ENCODE results near the gene CRIM1. TPM values are rescaled to one million over a fixed set of nuclear protein-coding genes. Genes with fewer than 3 reads are reported as not detected.

CRIM1 gene
- total and polyA plus RNA-seq, 3 experiments from 2014 or later, result 2.5 to 11.1 (median 10.7) TPM

DNA sequence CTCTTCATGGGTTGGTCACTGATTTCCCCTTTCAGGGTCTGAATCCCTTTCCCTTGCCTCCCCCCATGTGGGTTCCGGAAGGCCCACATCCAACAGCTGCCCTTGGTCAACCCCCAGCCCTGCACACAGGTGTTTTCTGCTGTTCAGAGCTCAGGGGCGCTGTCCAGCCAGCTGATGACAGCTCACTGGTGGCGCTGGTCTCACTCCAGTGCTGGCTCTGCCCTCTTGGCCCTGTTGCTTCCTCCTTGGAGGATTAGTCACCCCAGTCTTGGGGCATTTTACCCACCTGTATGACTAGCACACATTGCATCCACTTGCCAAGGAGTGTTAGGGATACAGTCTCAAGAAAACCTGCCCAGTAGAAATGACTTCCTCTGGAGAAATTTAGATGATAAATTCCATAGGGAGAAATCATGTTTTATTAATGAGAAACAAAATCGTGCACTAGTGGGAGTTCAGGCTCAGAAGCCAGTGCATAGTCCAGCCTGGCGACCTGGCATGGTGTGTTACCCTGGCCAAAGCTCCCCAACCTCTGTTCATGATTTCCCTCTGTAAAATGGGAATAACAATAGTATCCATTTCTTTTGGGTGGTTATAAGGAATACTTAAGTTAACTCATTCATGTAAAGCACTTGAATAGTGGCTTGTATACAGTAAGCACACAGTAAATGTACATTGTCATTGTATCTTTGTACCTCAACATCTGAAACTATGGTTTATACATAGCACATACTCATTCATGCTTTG is 21.6 kb downstream of the CRIM1 start:
- Histone ChIP-seq H3K36me3 (ENCODE audit: insufficient read depth, low read length) (no peaks in the 10 kb centered on the region), H3K27ac (ENCODE audit: low read depth, low read length) (no peak overlapping the region), H3K4me3 (ENCODE audit: low read length) (no peak overlapping the region), H3K9me3 (ENCODE audit: low read length) (no peaks in the 10 kb centered on the region), H3K4me1 (ENCODE audit: insufficient read depth, low read length) (no peaks in the 10 kb centered on the region), H3K27me3 (ENCODE audit: insufficient read depth, low read length, poor library complexity, severe bottlenecking) (no peaks in the 10 kb centered on the region)
- Mint-ChIP-seq H3K36me3 (peaks cover 1 to 6% (median 2%) of the 10 kb centered on the region in 3 donors), H3K9me3 (no peaks in the 10 kb centered on the region), H3K4me3 (no peak overlapping the region), H3K4me1 (peaks cover 14 to 17% (median 16%) of the 10 kb centered on the region in 3 donors), H3K27me3 (no peaks in the 10 kb centered on the region), H3K27ac (no peak overlapping the region)
- ChIA-PET POLR2A (no interaction called here), CTCF (no interaction called here)
- DNase-seq, result no peak

DNA sequence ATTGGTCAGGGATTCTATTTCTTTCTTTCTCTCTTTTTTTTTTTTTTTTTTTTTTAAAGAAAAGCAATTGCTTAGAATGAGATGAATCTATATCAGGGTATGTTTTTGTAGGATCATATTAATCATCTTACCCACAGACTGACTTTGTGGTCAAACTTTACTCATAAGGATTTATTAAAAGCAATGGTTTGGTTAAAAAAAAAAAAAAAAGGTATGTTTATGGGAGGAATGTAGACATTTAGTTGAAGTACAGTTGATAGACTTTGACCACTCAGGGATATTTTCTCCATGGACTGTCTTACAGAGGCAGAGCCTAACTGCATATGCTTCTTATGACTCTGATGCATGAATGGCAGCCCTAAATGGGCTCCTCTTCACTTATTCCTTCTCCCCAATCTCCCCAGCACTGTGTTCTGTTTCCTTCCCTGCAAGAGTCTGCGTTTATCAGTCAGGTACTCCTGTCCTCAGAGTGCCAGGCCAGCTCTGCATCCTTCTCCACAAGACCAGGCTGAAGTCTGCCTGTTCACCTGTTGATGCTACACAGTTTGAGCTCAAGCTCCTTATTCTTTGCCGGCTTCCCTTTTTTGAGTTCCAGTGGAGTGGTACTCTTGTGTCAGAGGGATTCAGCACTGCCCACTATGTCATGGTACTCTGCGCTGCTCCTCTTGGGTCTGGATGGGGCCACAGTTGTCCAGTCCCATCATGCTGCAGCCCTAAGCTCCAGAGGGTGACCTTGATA is 24.3 kb downstream of the CRIM1 start:
- Mint-ChIP-seq H3K4me1 (no peaks in the 10 kb centered on the region), H3K9me3 (no peaks in the 10 kb centered on the region), H3K4me3 (no peak overlapping the region), H3K36me3 (peaks cover 1 to 6% (median 2%) of the 10 kb centered on the region in 3 donors), H3K27me3 (no peaks in the 10 kb centered on the region), H3K27ac (peak overlapping the region in 1 of 8 donors; percentile 8)
- H3K4me1 ChIP-seq (ENCODE audit: insufficient read depth, low read length), result no peaks in the 10 kb centered on the region
- no peak overlapping the region for H3K27ac ChIP-seq (ENCODE audit: low read depth, low read length)
- H3K9me3 ChIP-seq (ENCODE audit: low read length), result no peaks in the 10 kb centered on the region
- ChIA-PET POLR2A (no interaction called here), CTCF (no interaction called here)
- no peaks in the 10 kb centered on the region for H3K27me3 ChIP-seq (ENCODE audit: insufficient read depth, low read length, poor library complexity, severe bottlenecking)
- DNase-seq, result no peak
- H3K4me3 ChIP-seq (ENCODE audit: low read length), result no peak overlapping the region
- H3K36me3 ChIP-seq (ENCODE audit: insufficient read depth, low read length), result no peaks in the 10 kb centered on the region

DNA sequence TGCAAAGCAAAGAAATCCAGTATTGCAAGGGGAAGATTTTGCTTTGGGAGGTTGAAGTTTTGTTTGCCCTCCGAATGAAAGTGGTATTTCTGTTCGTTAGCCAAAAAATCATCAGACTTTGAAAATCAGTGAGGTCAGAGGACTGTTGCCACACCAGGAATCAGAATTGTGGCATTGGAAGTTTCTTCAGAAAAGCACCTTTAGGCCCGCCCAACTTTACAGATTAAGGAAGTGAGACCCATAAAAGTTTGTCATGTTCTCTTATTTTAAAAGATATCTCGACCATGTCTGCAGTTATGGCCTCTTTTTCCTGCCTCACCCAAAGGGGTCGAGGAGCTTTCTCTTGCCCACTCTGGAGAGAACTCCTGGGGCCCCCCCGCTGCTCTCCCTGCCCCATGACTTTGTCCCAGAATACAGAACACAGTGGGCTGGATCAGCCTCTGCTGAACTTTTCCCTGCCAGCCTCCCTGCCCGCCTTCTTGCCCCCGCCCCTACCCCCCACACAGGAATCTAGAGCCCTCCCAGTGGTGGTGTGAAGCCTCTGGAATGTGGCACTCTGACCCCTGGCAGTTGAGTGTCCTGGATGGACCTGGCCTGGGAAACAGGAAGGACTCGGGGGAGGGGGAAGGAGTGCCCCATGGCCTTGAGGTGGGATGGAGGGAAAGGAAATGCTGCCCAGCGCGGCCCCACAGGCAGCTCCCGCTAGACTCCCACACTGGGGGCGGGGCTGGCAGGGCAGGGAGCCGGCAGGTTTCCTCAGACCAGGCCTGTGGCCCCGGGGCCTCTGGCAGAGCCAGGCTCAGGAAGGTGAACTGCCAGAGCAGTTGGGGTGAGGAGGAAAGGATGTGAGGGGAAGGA is 25.3 kb downstream of the CRIM1 start:
- Mint-ChIP-seq H3K9me3 (no peaks in the 10 kb centered on the region), H3K36me3 (peaks cover 1 to 6% (median 2%) of the 10 kb centered on the region in 3 donors), H3K4me1 (no peaks in the 10 kb centered on the region), H3K4me3 (no peak overlapping the region), H3K27ac (no peak overlapping the region), H3K27me3 (no peaks in the 10 kb centered on the region)
- ChIA-PET CTCF (no interaction called here), POLR2A (no interaction called here)
- Histone ChIP-seq H3K4me3 (ENCODE audit: low read length) (no peak overlapping the region), H3K4me1 (ENCODE audit: insufficient read depth, low read length) (no peaks in the 10 kb centered on the region), H3K36me3 (ENCODE audit: insufficient read depth, low read length) (no peaks in the 10 kb centered on the region), H3K27ac (ENCODE audit: low read depth, low read length) (no peak overlapping the region), H3K27me3 (ENCODE audit: insufficient read depth, low read length, poor library complexity, severe bottlenecking) (no peaks in the 10 kb centered on the region), H3K9me3 (ENCODE audit: low read length) (no peaks in the 10 kb centered on the region)
- no peak for DNase-seq

DNA sequence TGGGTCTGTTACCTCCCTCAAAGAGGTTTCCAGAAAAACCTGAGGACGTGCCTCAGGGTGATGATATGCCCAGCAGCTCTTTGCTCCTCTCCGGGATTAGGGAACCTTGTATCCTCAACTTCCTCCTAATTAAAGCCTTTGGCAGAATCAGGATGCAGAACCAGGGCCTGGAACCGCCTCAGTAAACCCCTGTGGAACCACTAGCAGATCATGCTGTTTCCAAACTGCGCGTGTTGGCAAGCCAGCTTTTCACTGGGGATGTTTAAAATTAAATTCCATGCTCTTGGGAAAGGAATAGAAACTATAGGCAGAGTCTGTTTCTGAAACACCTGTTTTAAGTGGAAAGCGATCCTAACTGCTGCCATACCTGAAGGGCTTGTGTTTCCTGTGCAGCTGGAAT is 26.4 kb downstream of the CRIM1 start:
- Mint-ChIP-seq H3K27ac (no peak overlapping the region), H3K27me3 (no peaks in the 10 kb centered on the region), H3K4me3 (no peak overlapping the region), H3K36me3 (peaks cover 1 to 6% (median 2%) of the 10 kb centered on the region in 3 donors), H3K4me1 (peaks cover 0 to 7% (median 6%) of the 10 kb centered on the region in 3 donors), H3K9me3 (no peaks in the 10 kb centered on the region)
- H3K27ac ChIP-seq (ENCODE audit: low read depth, low read length), result no peak overlapping the region
- no peak overlapping the region for H3K4me3 ChIP-seq (ENCODE audit: low read length)
- H3K27me3 ChIP-seq (ENCODE audit: insufficient read depth, low read length, poor library complexity, severe bottlenecking), result no peaks in the 10 kb centered on the region
- H3K36me3 ChIP-seq (ENCODE audit: insufficient read depth, low read length), result no peaks in the 10 kb centered on the region
- ChIA-PET CTCF (interaction anchor here (1.4 kb wide), 1 partner anchor 13 kb away, joined by 3 read pairs; no protein-coding TSS in a partner anchor), POLR2A (no interaction called here)
- no peaks in the 10 kb centered on the region for H3K9me3 ChIP-seq (ENCODE audit: low read length)
- H3K4me1 ChIP-seq (ENCODE audit: insufficient read depth, low read length), result no peaks in the 10 kb centered on the region
- no peak for DNase-seq

DNA sequence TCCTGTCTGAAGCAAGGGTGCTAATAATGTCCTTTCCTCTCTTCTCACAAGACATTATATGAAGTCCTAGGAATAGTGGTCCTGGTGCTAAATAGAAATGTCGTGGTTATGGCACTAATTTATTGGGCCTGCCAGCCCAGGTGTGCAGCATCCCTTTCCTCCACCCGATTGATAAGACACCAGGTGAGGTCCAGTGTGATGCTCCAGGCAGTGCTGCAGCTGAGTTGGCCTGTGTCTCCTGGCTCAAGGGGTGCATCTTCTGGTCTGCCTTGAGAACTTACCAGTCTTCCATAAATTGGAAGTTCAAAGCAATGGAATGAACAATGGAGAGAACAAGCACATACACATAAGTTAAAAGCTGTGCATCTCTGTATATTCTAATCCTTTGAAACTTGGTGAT is 26.9 kb downstream of the CRIM1 start:
- H3K4me3 ChIP-seq (ENCODE audit: low read length), result no peak overlapping the region
- CTCF ChIA-PET, result interaction anchor here (1.4 kb wide), 1 partner anchor 13 kb away, joined by 3 read pairs; no protein-coding TSS in a partner anchor
- H3K27me3 ChIP-seq (ENCODE audit: insufficient read depth, low read length, poor library complexity, severe bottlenecking), result no peaks in the 10 kb centered on the region
- H3K9me3 Mint-ChIP-seq, result no peaks in the 10 kb centered on the region
- no peak overlapping the region for H3K27ac ChIP-seq (ENCODE audit: low read depth, low read length)
- no peak overlapping the region for H3K4me3 Mint-ChIP-seq
- peaks cover 1 to 6% (median 2%) of the 10 kb centered on the region in 3 donors for H3K36me3 Mint-ChIP-seq
- no peaks in the 10 kb centered on the region for H3K36me3 ChIP-seq (ENCODE audit: insufficient read depth, low read length)
- no peaks in the 10 kb centered on the region for H3K9me3 ChIP-seq (ENCODE audit: low read length)
- H3K4me1 Mint-ChIP-seq, result peaks cover 3 to 12% (median 11%) of the 10 kb centered on the region in 3 donors
- no peaks in the 10 kb centered on the region for H3K27me3 Mint-ChIP-seq
- DNase-seq, result no peak
- POLR2A ChIA-PET, result no interaction called here
- no peak overlapping the region for H3K27ac Mint-ChIP-seq
- no peaks in the 10 kb centered on the region for H3K4me1 ChIP-seq (ENCODE audit: insufficient read depth, low read length)

DNA sequence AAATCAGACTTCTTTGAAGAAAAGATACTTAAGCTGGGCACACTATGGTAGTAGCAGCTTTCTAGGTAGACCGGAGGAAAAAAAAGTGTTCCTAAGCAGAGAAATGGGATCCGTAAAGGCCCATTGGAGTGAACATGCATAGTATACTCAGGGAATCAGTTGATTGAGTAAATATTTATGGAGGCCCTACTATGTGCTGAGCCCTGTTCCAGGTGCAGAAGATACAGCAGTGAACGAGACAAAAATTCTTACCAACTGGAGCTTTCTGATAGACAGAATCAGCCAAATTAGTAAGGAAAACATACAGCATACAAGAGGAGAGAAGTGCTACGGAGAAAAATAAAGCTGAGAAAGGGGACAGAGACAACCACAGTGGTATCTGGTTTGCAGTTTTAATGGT is 28.1 kb downstream of the CRIM1 start:
- Histone ChIP-seq H3K4me1 (ENCODE audit: insufficient read depth, low read length) (no peaks in the 10 kb centered on the region), H3K4me3 (ENCODE audit: low read length) (no peak overlapping the region), H3K27ac (ENCODE audit: low read depth, low read length) (no peak overlapping the region), H3K36me3 (ENCODE audit: insufficient read depth, low read length) (no peaks in the 10 kb centered on the region), H3K9me3 (ENCODE audit: low read length) (no peaks in the 10 kb centered on the region), H3K27me3 (ENCODE audit: insufficient read depth, low read length, poor library complexity, severe bottlenecking) (no peaks in the 10 kb centered on the region)
- ChIA-PET POLR2A (no interaction called here), CTCF (no interaction called here)
- Mint-ChIP-seq H3K4me1 (peaks cover 7 to 17% (median 17%) of the 10 kb centered on the region in 3 donors), H3K27me3 (no peaks in the 10 kb centered on the region), H3K4me3 (no peak overlapping the region), H3K27ac (no peak overlapping the region), H3K9me3 (no peaks in the 10 kb centered on the region), H3K36me3 (peaks cover 0 to 2% (median 1%) of the 10 kb centered on the region in 3 donors)
- DNase-seq, result no peak

DNA sequence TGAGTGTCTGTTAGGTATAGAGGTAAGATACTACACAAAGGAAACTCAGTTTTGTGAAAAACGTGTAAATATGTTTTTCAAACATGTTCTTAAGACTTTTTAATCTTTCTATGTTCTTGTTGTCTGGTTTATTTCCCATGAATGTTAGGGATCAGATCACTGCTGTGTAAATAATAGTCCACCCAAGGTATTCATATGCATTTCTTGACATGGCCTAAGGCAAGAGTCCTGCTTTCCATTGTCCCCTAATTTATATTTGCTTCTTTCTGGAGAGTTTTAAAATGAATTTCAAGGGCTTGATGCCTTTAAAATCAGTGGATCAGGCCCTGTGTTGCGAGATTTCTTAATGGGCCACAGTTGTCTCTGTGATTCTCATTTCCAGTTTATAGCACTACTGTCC is 28.9 kb downstream of the CRIM1 start:
- ChIA-PET POLR2A (no interaction called here), CTCF (no interaction called here)
- peaks cover 0 to 1% (median 0%) of the 10 kb centered on the region in 3 donors for H3K36me3 Mint-ChIP-seq
- no peaks in the 10 kb centered on the region for H3K9me3 Mint-ChIP-seq
- no peak overlapping the region for H3K4me3 Mint-ChIP-seq
- H3K27me3 Mint-ChIP-seq, result no peaks in the 10 kb centered on the region
- DNase-seq, result no peak
- Histone ChIP-seq H3K36me3 (ENCODE audit: insufficient read depth, low read length) (no peaks in the 10 kb centered on the region), H3K4me1 (ENCODE audit: insufficient read depth, low read length) (no peaks in the 10 kb centered on the region), H3K4me3 (ENCODE audit: low read length) (no peak overlapping the region), H3K27ac (ENCODE audit: low read depth, low read length) (no peak overlapping the region), H3K9me3 (ENCODE audit: low read length) (no peaks in the 10 kb centered on the region), H3K27me3 (ENCODE audit: insufficient read depth, low read length, poor library complexity, severe bottlenecking) (no peaks in the 10 kb centered on the region)
- no peak overlapping the region for H3K27ac Mint-ChIP-seq
- peaks cover 7 to 17% (median 17%) of the 10 kb centered on the region in 3 donors for H3K4me1 Mint-ChIP-seq

DNA sequence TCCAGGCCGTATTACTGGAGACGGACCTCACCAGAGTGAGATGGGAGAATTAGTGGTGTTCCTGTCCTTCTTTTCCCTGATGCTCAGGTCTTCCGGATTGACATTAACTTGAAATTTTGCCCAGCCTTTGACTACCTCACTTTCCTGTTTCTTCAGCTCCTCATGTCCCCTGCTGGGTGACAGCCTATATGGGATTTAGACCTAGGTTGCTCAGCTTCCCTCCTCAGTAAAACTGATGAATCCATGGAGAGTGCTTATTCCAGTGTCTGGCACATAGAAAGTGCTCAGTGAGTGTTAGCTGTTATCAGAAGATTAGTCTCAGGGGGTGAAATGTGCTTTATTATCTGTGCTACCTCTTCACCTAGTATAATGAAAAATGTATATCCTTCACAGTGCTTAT is 30.0 kb downstream of the CRIM1 start:
- Histone ChIP-seq H3K4me3 (ENCODE audit: low read length) (no peak overlapping the region), H3K27me3 (ENCODE audit: insufficient read depth, low read length, poor library complexity, severe bottlenecking) (no peaks in the 10 kb centered on the region), H3K9me3 (ENCODE audit: low read length) (no peaks in the 10 kb centered on the region), H3K4me1 (ENCODE audit: insufficient read depth, low read length) (no peaks in the 10 kb centered on the region), H3K36me3 (ENCODE audit: insufficient read depth, low read length) (no peaks in the 10 kb centered on the region), H3K27ac (ENCODE audit: low read depth, low read length) (no peak overlapping the region)
- no peaks in the 10 kb centered on the region for H3K9me3 Mint-ChIP-seq
- H3K4me1 Mint-ChIP-seq, result peaks cover 7 to 17% (median 17%) of the 10 kb centered on the region in 3 donors
- no peaks in the 10 kb centered on the region for H3K27me3 Mint-ChIP-seq
- ChIA-PET CTCF (no interaction called here), POLR2A (no interaction called here)
- no peak overlapping the region for H3K27ac Mint-ChIP-seq
- no peaks in the 10 kb centered on the region for H3K36me3 Mint-ChIP-seq
- no peak for DNase-seq
- H3K4me3 Mint-ChIP-seq, result no peak overlapping the region
